Endothelial cell of umbilical vein (primary cell): ENCODE results near the gene SIN3A. TPM values are rescaled to one million over a fixed set of nuclear protein-coding genes. Genes with fewer than 3 reads are reported as not detected.

ENCODE experiments used
- BruUV-seq: library from RNA; stranded (reverse); fragments of 400-500 nt; replicated peaks from 2 replicates; lab custom pipeline; 2021; lab: Mats Ljungman, UMichigan
- CTCF ChIA-PET: fragments of 300-600, 350-600 bp; sonication (Branson Sonifier 250); formaldehyde crosslinking; loops from one replicate; lab custom pipeline; 2021; ENCODE audit warnings: antibody characterized with exemption, inconsistent platforms; lab: Charles Lee
- POLR2A ChIA-PET: fragments of 300-600, 350-600 bp; sonication (Branson Sonifier 250); formaldehyde crosslinking; loops from one replicate; lab custom pipeline; 2021; ENCODE audit warnings: antibody characterized with exemption, inconsistent platforms; lab: Charles Lee
- DNase-seq: peaks from one replicate; pipeline ENCODE4 v3.0.0-alpha.2; 2011; ENCODE audit warnings: low read depth, low spot score
- FAIRE-seq: peaks from 2 replicates; lab custom pipeline; 2011; peaks lifted over from hg19 to GRCh38; lab: Jason Lieb, UNC
- H2AFZ ChIP-seq: 2 replicates; pipeline ENCODE4 v1.6.0; 2012; ENCODE audit warnings: low read depth, low read length, control low read depth, inconsistent platforms
- H3K27ac ChIP-seq: 2 replicates; pipeline ENCODE4 v1.5.1; 2011; ENCODE audit warnings: low read depth, mild to moderate bottlenecking, control low read depth, low read length, moderate library complexity; ENCODE audit not compliant: insufficient read depth
- H3K27me3 ChIP-seq, 2 experiments: 2 replicates each; pipeline versions ENCODE4 v1.6.0 to v1.6.1; 2011; ENCODE audit warnings: low read length in 2 of 2, mixed read lengths in 1 of 2; ENCODE audit not compliant: control insufficient read depth in 2 of 2, insufficient read depth in 2 of 2
- H3K36me3 ChIP-seq, 2 experiments: 2 replicates in 1 of 2; 3 replicates in 1 of 2; pipeline ENCODE4 v1.5.1; 2011; ENCODE audit warnings: low read length in 2 of 2, mild to moderate bottlenecking in 1 of 2, moderate library complexity in 1 of 2; ENCODE audit not compliant: control insufficient read depth in 2 of 2, insufficient read depth in 2 of 2; ENCODE audit errors: extremely low read depth in 1 of 2
- H3K4me1 ChIP-seq: 3 replicates; pipeline ENCODE4 v1.5.1; 2011; ENCODE audit warnings: mild to moderate bottlenecking, low read length; ENCODE audit not compliant: control insufficient read depth, insufficient read depth; ENCODE audit errors: extremely low read depth
- H3K4me2 ChIP-seq: 2 replicates; pipeline ENCODE4 v1.6.1; 2011; ENCODE audit warnings: low read length, control low read depth, mixed read lengths; ENCODE audit not compliant: insufficient read depth
- H3K4me3 ChIP-seq, 3 experiments: fragments of 200-600 bp in 1 of 3; sonication (generic), shearing (Covaris generic) in 1 of 3; replicated peaks in 1 of 3; 2 replicates each; pipeline ENCODE4 v1.5.1; 2011 to 2016; ENCODE audit warnings: control low read depth in 3 of 3, low read length in 3 of 3, mild to moderate bottlenecking in 2 of 3, inconsistent platforms in 1 of 3, low read depth in 1 of 3, moderate library complexity in 1 of 3; ENCODE audit not compliant: insufficient read depth in 1 of 3
- H3K79me2 ChIP-seq: 2 replicates; pipeline ENCODE4 v1.6.0; 2012; ENCODE audit warnings: low read length, inconsistent platforms; ENCODE audit not compliant: control insufficient read depth, insufficient read depth
- H3K9ac ChIP-seq: replicated peaks from 2 replicates; pipeline ENCODE3; 2011; ENCODE audit warnings: low read length, control low read depth; ENCODE audit not compliant: insufficient read depth; ENCODE audit errors: extremely low read depth
- H3K9me1 ChIP-seq: replicated peaks from 3 replicates; pipeline ENCODE4 v1.6.0; 2011; ENCODE audit warnings: mild to moderate bottlenecking, low read length; ENCODE audit not compliant: control insufficient read depth, insufficient read depth; ENCODE audit errors: extremely low read depth
- H3K9me3 ChIP-seq: replicated peaks from 2 replicates; pipeline ENCODE4 v1.5.1; 2012; ENCODE audit warnings: low read length, inconsistent platforms; ENCODE audit not compliant: control insufficient read depth, insufficient read depth
- H4K20me1 ChIP-seq: replicated peaks from 2 replicates; pipeline ENCODE3; 2011; ENCODE audit warnings: mild to moderate bottlenecking, low read length; ENCODE audit not compliant: control insufficient read depth, insufficient read depth; ENCODE audit errors: extremely low read depth
- EZH2 ChIP-seq: IDR thresholded peaks from 2 replicates; pipeline ENCODE4 v1.6.1; 2012; ENCODE audit warnings: borderline replicate concordance, low read depth, mild to moderate bottlenecking, moderate library complexity, low read length, inconsistent platforms; ENCODE audit not compliant: severe bottlenecking
- FOS ChIP-seq: IDR thresholded peaks from 2 replicates; pipeline ENCODE4 v1.6.1; 2011; ENCODE audit warnings: mild to moderate bottlenecking, low read length, moderate library complexity, borderline replicate concordance; ENCODE audit not compliant: insufficient read depth
- GATA2 ChIP-seq: IDR thresholded peaks from 2 replicates; pipeline ENCODE4 v1.7.0; 2011; ENCODE audit warnings: low read depth, mild to moderate bottlenecking, moderate library complexity, mixed read lengths, low read length; ENCODE audit not compliant: insufficient read length, insufficient read depth
- JUN ChIP-seq: IDR thresholded peaks from 2 replicates; pipeline ENCODE4 v1.6.1; 2011; ENCODE audit warnings: borderline replicate concordance, low read depth; ENCODE audit not compliant: insufficient read length, insufficient read depth
- MYC ChIP-seq: IDR thresholded peaks from one replicate; pipeline ENCODE4 v1.6.1; 2011; ENCODE audit warnings: mild to moderate bottlenecking, low read depth, low read length
- POLR2A ChIP-seq: IDR thresholded peaks from 2 replicates; pipeline ENCODE4 v1.6.1; 2012; ENCODE audit warnings: low read depth, mild to moderate bottlenecking, control low read depth, low read length
- POLR2AphosphoS5 ChIP-seq: IDR thresholded peaks from 2 replicates; pipeline ENCODE4 v1.6.1; 2012; ENCODE audit warnings: low read depth, mild to moderate bottlenecking, control low read depth, low read length, moderate library complexity; ENCODE audit not compliant: insufficient read depth
- dilution Hi-C: fragments of 300-500 bp; cut with MboI; formaldehyde crosslinking; loops from one replicate; pipeline ENCODE4 v1.15.0; 2019; ENCODE audit warnings: low sequenced_read_pairs; ENCODE audit not compliant: extremely low pct_ligation_motif_present
- intact Hi-C: fragments of 100-400 bp; cut with micrococcal nuclease; formaldehyde crosslinking; loops from one replicate; pipeline ENCODE4 v1.10.0; 2022
- polyA plus RNA-seq, 4 experiments: library from polyadenylated mRNA; depleted of rRNA in 3 of 4; stranded (reverse) in 3 of 4; unstranded in 1 of 4; fragments of >200 nt; gene quantifications; 2 replicates each; pipeline versions ENCODE4 v1.2.1 to v1.2.3, GENCODE V29; 2011 to 2012; ENCODE audit warnings: missing spikeins in 1 of 4
- total RNA-seq: library from RNA; stranded (reverse); gene quantifications from 2 replicates; pipeline ENCODE4 v1.2.3, GENCODE V29; 2021
- TF ChIP-seq, protein P1 (sequence below), 2 donors: IDR thresholded peaks; 1 replicate in 1 of 2; 2 replicates in 1 of 2; pipeline ENCODE4 v1.5.1; 2011; ENCODE audit warnings: low read length in 2 of 2, mild to moderate bottlenecking in 2 of 2, moderate library complexity in 2 of 2, control low read depth in 1 of 2, inconsistent platforms in 1 of 2, low read depth in 1 of 2; ENCODE audit not compliant: insufficient read depth in 1 of 2; ENCODE audit errors: extremely low read depth in 1 of 2
- TF ChIP-seq, protein P2 (sequence below): IDR thresholded peaks from 2 replicates; pipeline ENCODE4 v1.6.1; 2011; ENCODE audit not compliant: insufficient read depth, insufficient read length

Gene SIN3A
- total and polyA plus RNA-seq, 2 donors (not counting 3 experiments of a cell fraction or from before 2014, with no cell fraction given), result 30.6 to 44.5 TPM

DNA sequence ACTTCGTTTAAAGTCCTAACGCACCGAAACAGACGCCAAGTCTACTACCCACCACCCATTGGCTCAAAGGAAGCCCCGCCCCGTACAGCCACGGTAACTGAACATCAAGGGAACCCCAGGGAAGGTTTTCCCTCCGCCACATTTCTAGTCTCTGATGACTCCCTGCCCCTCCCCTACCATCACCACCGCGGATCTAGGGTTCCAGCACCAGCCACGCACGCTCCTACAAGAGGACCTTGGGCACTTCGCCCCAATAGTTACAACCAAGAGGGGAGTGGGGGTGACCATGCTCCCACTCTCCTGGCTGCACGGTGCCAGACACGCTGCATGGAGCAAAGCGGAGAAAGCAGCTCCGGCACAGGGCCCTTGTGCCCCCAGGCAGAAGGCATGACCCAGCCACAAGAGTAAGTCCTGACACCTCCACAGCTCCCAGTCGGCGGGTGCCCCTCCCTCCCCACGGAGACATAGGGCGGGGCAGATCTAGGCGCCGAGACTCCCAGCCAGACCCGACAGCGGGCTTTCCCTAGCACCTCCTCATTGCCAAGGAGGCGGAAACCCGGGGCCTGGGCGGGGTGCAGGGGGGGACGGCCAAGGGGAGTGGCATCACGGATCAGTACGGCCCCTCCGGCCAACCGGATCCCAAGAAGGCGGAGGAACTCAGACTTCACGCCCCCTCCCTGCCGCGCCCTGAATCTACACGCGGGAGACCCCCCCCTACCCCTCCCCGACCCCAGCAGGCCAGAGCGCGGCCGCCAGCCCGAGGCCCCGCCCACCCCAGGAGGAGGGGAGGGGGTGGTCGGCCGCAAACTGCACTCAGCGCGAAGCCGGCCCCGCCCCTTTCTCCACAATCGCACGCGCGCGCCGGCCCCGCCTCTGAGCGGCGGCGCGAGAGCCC lies 936 bp downstream of the SIN3A start:
- no peaks in the 10 kb centered on the region for H3K27me3 ChIP-seq
- peak overlapping the region; percentile 43 to 83 (median 62) for H3K4me3 ChIP-seq
- H3K9ac ChIP-seq, result peak overlapping the region; percentile 47
- H3K4me1 ChIP-seq, result peaks cover 23% of the 10 kb centered on the region
- peak overlapping the region; percentile 66 for H3K4me2 ChIP-seq
- peak overlapping the region; percentile 44 for H3K27ac ChIP-seq
- dilution Hi-C loops, result loop anchor here (25.0 kb wide), 1 partner anchor 137 kb away; the partner anchor contains the start of gene PTPN9
- BruUV-seq, result no TSS peak
- H3K9me3 ChIP-seq, result no peaks in the 10 kb centered on the region
- TF ChIP-seq, protein P1, sequence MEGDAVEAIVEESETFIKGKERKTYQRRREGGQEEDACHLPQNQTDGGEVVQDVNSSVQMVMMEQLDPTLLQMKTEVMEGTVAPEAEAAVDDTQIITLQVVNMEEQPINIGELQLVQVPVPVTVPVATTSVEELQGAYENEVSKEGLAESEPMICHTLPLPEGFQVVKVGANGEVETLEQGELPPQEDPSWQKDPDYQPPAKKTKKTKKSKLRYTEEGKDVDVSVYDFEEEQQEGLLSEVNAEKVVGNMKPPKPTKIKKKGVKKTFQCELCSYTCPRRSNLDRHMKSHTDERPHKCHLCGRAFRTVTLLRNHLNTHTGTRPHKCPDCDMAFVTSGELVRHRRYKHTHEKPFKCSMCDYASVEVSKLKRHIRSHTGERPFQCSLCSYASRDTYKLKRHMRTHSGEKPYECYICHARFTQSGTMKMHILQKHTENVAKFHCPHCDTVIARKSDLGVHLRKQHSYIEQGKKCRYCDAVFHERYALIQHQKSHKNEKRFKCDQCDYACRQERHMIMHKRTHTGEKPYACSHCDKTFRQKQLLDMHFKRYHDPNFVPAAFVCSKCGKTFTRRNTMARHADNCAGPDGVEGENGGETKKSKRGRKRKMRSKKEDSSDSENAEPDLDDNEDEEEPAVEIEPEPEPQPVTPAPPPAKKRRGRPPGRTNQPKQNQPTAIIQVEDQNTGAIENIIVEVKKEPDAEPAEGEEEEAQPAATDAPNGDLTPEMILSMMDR (IDR thresholded peaks at IDR 0.05; ENCODE audit: extremely low read depth in 1 of 2, insufficient read depth in 1 of 2, low read depth in 1 of 2, low read length in 2 of 2), result no peak
- TF ChIP-seq GATA2 (no peak), POLR2AphosphoS5 (no peak), FOS (no peak), JUN (no peak), EZH2 (no peak), MYC (no peak), POLR2A (no peak)
- TF ChIP-seq, protein P2, sequence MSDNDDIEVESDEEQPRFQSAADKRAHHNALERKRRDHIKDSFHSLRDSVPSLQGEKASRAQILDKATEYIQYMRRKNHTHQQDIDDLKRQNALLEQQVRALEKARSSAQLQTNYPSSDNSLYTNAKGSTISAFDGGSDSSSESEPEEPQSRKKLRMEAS, result no peak
- H3K9me1 ChIP-seq, result no peaks in the 10 kb centered on the region
- intact Hi-C loops, result loop anchor here (5.0 kb wide), 3 partner anchors 343 to 488 kb away; no protein-coding TSS in a partner anchor
- FAIRE-seq, result peak; percentile 95
- peaks cover 5% of the 10 kb centered on the region for H4K20me1 ChIP-seq
- POLR2A ChIA-PET, result interaction anchor here (1.7 kb wide), 1 partner anchor 82 kb away, joined by 8 read pairs; the partner anchor contains the start of gene MAN2C1
- CTCF ChIA-PET, result interaction anchor here (1.0 to 3.2 kb wide), 4 partner anchors 10 to 82 kb away, joined by 3 to 21 read pairs (median 5); partner anchors contain the start of gene MAN2C1
- peak overlapping the region; percentile 42 for H2AFZ ChIP-seq
- H3K36me3 ChIP-seq, result no peaks in the 10 kb centered on the region
- peaks cover 48% of the 10 kb centered on the region for H3K79me2 ChIP-seq
- peak; percentile 96 for DNase-seq
